ENCODE results near the gene IFI44.

IFI44 gene

DNA sequence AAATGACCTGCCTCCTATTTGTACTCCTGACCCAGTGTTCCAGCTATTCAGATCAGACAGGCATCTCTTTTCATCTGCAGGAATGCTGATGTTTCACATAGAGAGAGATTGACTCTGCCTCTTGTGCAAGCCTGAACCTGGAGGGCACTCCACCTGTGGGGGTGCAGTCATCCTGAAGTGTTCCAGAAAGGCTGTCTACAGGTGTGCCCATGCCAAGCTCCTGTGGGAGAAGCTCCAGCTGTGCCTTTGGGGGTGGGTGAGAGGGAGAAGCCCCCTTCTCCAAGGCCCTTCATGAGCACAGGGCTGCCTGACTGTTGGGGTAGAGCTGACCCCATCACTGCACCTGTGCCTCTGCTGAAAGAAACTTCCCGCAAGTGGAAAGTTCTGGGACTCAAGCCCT lies 22.8 kb downstream of the IFI44 start:
- Histone ChIP-seq H3K4me3 (ENCODE audit: low read depth in 1 of 2, low read length in 2 of 2) (no peak overlapping the region), H3K4me1 (ENCODE audit: control insufficient read depth in 1 of 2, insufficient read depth in 2 of 2, low read length in 2 of 2) (no peaks in the 10 kb centered on the region)

DNA sequence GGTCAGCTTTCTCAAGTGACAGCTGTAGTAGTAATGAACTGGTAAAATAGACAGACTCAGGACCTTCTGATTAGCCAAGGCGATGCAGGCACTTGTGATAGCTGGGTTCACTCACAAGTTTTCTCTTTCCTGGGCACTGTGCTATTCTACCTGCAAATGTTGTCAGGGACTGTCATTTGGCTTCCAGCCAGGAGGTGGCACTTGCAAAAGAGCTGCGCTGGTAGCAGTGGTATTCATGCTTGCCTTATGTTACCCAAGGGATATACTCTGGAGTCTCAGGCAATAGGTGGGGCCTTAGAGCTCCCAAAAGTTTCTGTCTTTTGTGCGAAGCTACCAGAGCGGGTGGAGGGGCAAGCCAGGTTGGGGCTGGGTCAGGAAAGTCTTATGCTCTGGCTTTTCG lies 23.5 kb downstream of the IFI44 start:
- no peaks in the 10 kb centered on the region for H3K4me1 ChIP-seq (ENCODE audit: control insufficient read depth in 1 of 2, insufficient read depth in 2 of 2, low read length in 2 of 2)
- no peaks in the 10 kb centered on the region for H3K9me3 ChIP-seq (ENCODE audit: control insufficient read depth in 1 of 2, low read length in 2 of 2)
- no peak overlapping the region for H3K4me3 ChIP-seq (ENCODE audit: low read depth in 1 of 2, low read length in 2 of 2)
- H3K27me3 ChIP-seq (ENCODE audit: control insufficient read depth in 1 of 2, insufficient read depth in 2 of 2, low read length in 2 of 2) = no peaks in the 10 kb centered on the region
- no peak overlapping the region for H3K27ac ChIP-seq (ENCODE audit: low read depth, low read length)
- no peak overlapping the region for H3K9ac ChIP-seq (ENCODE audit: low read depth in 1 of 2, low read length in 2 of 2)
- H3K36me3 ChIP-seq (ENCODE audit: control insufficient read depth in 1 of 2, insufficient read depth in 2 of 2, low read length in 2 of 2) = no peaks in the 10 kb centered on the region

More for the DNA sequence above, 22.8 kb downstream of the IFI44 start:
- H3K9ac ChIP-seq (ENCODE audit: low read depth in 1 of 2, low read length in 2 of 2) = no peak overlapping the region
- H3K27me3 ChIP-seq (ENCODE audit: control insufficient read depth in 1 of 2, insufficient read depth in 2 of 2, low read length in 2 of 2) = no peaks in the 10 kb centered on the region
- no peak overlapping the region for H3K27ac ChIP-seq (ENCODE audit: low read depth, low read length)
- no peaks in the 10 kb centered on the region for H3K36me3 ChIP-seq (ENCODE audit: control insufficient read depth in 1 of 2, insufficient read depth in 2 of 2, low read length in 2 of 2)
- no peaks in the 10 kb centered on the region for H3K9me3 ChIP-seq (ENCODE audit: control insufficient read depth in 1 of 2, low read length in 2 of 2)

GRCh38 chr1:78676347-78676982 lies 26.8 kb downstream of the IFI44 start:
- H3K36me3 ChIP-seq (ENCODE audit: control insufficient read depth in 1 of 2, insufficient read depth in 2 of 2, low read length in 2 of 2) = no peaks in the 10 kb centered on the region
- no peak overlapping the region for H3K27ac ChIP-seq (ENCODE audit: low read depth, low read length)
- H3K27me3 ChIP-seq (ENCODE audit: control insufficient read depth in 1 of 2, insufficient read depth in 2 of 2, low read length in 2 of 2) = no peaks in the 10 kb centered on the region
- no peaks in the 10 kb centered on the region for H3K4me1 ChIP-seq (ENCODE audit: control insufficient read depth in 1 of 2, insufficient read depth in 2 of 2, low read length in 2 of 2)
- no peak overlapping the region for H3K4me3 ChIP-seq (ENCODE audit: low read depth in 1 of 2, low read length in 2 of 2)
- H3K9ac ChIP-seq (ENCODE audit: low read depth in 1 of 2, low read length in 2 of 2) = no peak overlapping the region
- no peaks in the 10 kb centered on the region for H3K9me3 ChIP-seq (ENCODE audit: control insufficient read depth in 1 of 2, low read length in 2 of 2)

- Histone ChIP-seq H3K9ac (ENCODE audit: low read depth in 1 of 2, low read length in 2 of 2) (no peak overlapping the region), H3K27ac (ENCODE audit: low read depth, low read length) (no peak overlapping the region), H3K4me3 (ENCODE audit: low read depth in 1 of 2, low read length in 2 of 2) (no peak overlapping the region)
Measured at GRCh38 chr1:78676993-78677392, 27.4 kb downstream of the IFI44 start.

DNA sequence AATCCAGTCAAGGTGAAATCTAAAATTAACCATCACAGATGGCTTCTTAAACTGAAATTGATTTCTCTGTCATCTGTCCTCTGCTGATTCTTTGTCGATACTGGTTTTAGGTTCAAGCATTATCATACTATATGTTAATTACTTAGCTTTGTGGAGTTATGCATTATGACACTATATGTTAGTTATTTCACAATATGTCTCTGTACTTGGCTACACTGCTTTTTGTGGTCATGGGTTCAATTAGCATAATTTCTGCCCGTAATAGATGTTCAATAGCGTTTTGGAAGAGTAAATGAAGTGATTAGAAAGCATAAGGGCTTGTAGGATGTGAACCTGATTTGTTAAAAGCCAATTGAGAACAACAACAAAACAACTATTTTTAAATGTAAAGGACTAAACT lies 28.2 kb downstream of the IFI44 start:
- H3K9ac ChIP-seq (ENCODE audit: low read depth in 1 of 2, low read length in 2 of 2) = no peak overlapping the region
- H3K4me3 ChIP-seq (ENCODE audit: low read depth in 1 of 2, low read length in 2 of 2) = no peak overlapping the region
- H3K9me3 ChIP-seq (ENCODE audit: control insufficient read depth in 1 of 2, low read length in 2 of 2) = no peaks in the 10 kb centered on the region
- H3K27me3 ChIP-seq (ENCODE audit: control insufficient read depth in 1 of 2, insufficient read depth in 2 of 2, low read length in 2 of 2) = no peaks in the 10 kb centered on the region
- H3K36me3 ChIP-seq (ENCODE audit: control insufficient read depth in 1 of 2, insufficient read depth in 2 of 2, low read length in 2 of 2) = no peaks in the 10 kb centered on the region
- H3K4me1 ChIP-seq (ENCODE audit: control insufficient read depth in 1 of 2, insufficient read depth in 2 of 2, low read length in 2 of 2) = no peaks in the 10 kb centered on the region
- H3K27ac ChIP-seq (ENCODE audit: low read depth, low read length) = no peak overlapping the region

More at GRCh38 chr1:78676993-78677392, 27.4 kb downstream of the IFI44 start:
- Histone ChIP-seq H3K9me3 (ENCODE audit: control insufficient read depth in 1 of 2, low read length in 2 of 2) (no peaks in the 10 kb centered on the region), H3K4me1 (ENCODE audit: control insufficient read depth in 1 of 2, insufficient read depth in 2 of 2, low read length in 2 of 2) (no peaks in the 10 kb centered on the region), H3K27me3 (ENCODE audit: control insufficient read depth in 1 of 2, insufficient read depth in 2 of 2, low read length in 2 of 2) (no peaks in the 10 kb centered on the region), H3K36me3 (ENCODE audit: control insufficient read depth in 1 of 2, insufficient read depth in 2 of 2, low read length in 2 of 2) (no peaks in the 10 kb centered on the region)

GRCh38 chr1:78678324-78678723 lies 28.7 kb downstream of the IFI44 start:
- no peaks in the 10 kb centered on the region for H3K27me3 ChIP-seq (ENCODE audit: control insufficient read depth in 1 of 2, insufficient read depth in 2 of 2, low read length in 2 of 2)
- H3K9ac ChIP-seq (ENCODE audit: low read depth in 1 of 2, low read length in 2 of 2) = no peak overlapping the region
- H3K9me3 ChIP-seq (ENCODE audit: control insufficient read depth in 1 of 2, low read length in 2 of 2) = no peaks in the 10 kb centered on the region
- no peak overlapping the region for H3K27ac ChIP-seq (ENCODE audit: low read depth, low read length)
- H3K36me3 ChIP-seq (ENCODE audit: control insufficient read depth in 1 of 2, insufficient read depth in 2 of 2, low read length in 2 of 2) = no peaks in the 10 kb centered on the region
- H3K4me3 ChIP-seq (ENCODE audit: low read depth in 1 of 2, low read length in 2 of 2) = peak overlapping the region in 1 of 2 donors; percentile 28
- H3K4me1 ChIP-seq (ENCODE audit: control insufficient read depth in 1 of 2, insufficient read depth in 2 of 2, low read length in 2 of 2) = no peaks in the 10 kb centered on the region

- Histone ChIP-seq H3K36me3 (ENCODE audit: control insufficient read depth in 1 of 2, insufficient read depth in 2 of 2, low read length in 2 of 2) (no peaks in the 10 kb centered on the region), H3K27ac (ENCODE audit: low read depth, low read length) (no peak overlapping the region), H3K9ac (ENCODE audit: low read depth in 1 of 2, low read length in 2 of 2) (no peak overlapping the region), H3K4me3 (ENCODE audit: low read depth in 1 of 2, low read length in 2 of 2) (no peak overlapping the region), H3K9me3 (ENCODE audit: control insufficient read depth in 1 of 2, low read length in 2 of 2) (no peaks in the 10 kb centered on the region), H3K27me3 (ENCODE audit: control insufficient read depth in 1 of 2, insufficient read depth in 2 of 2, low read length in 2 of 2) (no peaks in the 10 kb centered on the region), H3K4me1 (ENCODE audit: control insufficient read depth in 1 of 2, insufficient read depth in 2 of 2, low read length in 2 of 2) (no peaks in the 10 kb centered on the region)
Measured at GRCh38 chr1:78681265-78681664, 31.6 kb downstream of the IFI44 start.

GRCh38 chr1:78682496-78682895 lies 32.9 kb downstream of the IFI44 start:
- Histone ChIP-seq H3K4me1 (ENCODE audit: control insufficient read depth in 1 of 2, insufficient read depth in 2 of 2, low read length in 2 of 2) (no peaks in the 10 kb centered on the region), H3K27me3 (ENCODE audit: control insufficient read depth in 1 of 2, insufficient read depth in 2 of 2, low read length in 2 of 2) (no peaks in the 10 kb centered on the region), H3K9ac (ENCODE audit: low read depth in 1 of 2, low read length in 2 of 2) (no peak overlapping the region), H3K27ac (ENCODE audit: low read depth, low read length) (no peak overlapping the region), H3K36me3 (ENCODE audit: control insufficient read depth in 1 of 2, insufficient read depth in 2 of 2, low read length in 2 of 2) (no peaks in the 10 kb centered on the region), H3K4me3 (ENCODE audit: low read depth in 1 of 2, low read length in 2 of 2) (no peak overlapping the region), H3K9me3 (ENCODE audit: control insufficient read depth in 1 of 2, low read length in 2 of 2) (no peaks in the 10 kb centered on the region)

- H3K9me3 ChIP-seq (ENCODE audit: control insufficient read depth in 1 of 2, low read length in 2 of 2) = no peaks in the 10 kb centered on the region
- no peak overlapping the region for H3K27ac ChIP-seq (ENCODE audit: low read depth, low read length)
- H3K4me3 ChIP-seq (ENCODE audit: low read depth in 1 of 2, low read length in 2 of 2) = no peak overlapping the region
- no peaks in the 10 kb centered on the region for H3K36me3 ChIP-seq (ENCODE audit: control insufficient read depth in 1 of 2, insufficient read depth in 2 of 2, low read length in 2 of 2)
- no peak overlapping the region for H3K9ac ChIP-seq (ENCODE audit: low read depth in 1 of 2, low read length in 2 of 2)
- H3K4me1 ChIP-seq (ENCODE audit: control insufficient read depth in 1 of 2, insufficient read depth in 2 of 2, low read length in 2 of 2) = no peaks in the 10 kb centered on the region
- H3K27me3 ChIP-seq (ENCODE audit: control insufficient read depth in 1 of 2, insufficient read depth in 2 of 2, low read length in 2 of 2) = no peaks in the 10 kb centered on the region
Measured at GRCh38 chr1:78683079-78683478, 33.4 kb downstream of the IFI44 start.

DNA sequence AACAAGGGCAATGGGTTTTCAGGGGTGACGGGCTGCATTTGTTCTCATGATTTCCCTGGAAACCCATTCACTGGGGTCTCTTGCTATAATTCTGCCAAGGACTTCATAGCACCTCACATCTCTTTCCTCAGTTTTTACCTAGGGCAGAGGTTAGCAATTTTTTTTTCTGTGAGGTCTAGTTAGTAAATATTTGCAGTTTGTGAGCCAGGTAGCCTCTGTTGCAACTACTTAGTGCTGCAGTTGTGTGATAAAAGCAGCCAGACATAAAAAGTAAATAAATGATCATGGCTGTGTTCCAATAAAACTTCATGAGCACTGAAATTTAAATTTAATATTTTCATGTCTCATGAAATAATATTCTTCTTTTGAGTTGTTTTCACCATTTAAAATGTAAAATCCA lies 37.7 kb downstream of the IFI44 start:
- H3K27me3 ChIP-seq (ENCODE audit: control insufficient read depth in 1 of 2, insufficient read depth in 2 of 2, low read length in 2 of 2) = no peaks in the 10 kb centered on the region
- H3K9ac ChIP-seq (ENCODE audit: low read depth in 1 of 2, low read length in 2 of 2) = no peak overlapping the region
- H3K9me3 ChIP-seq (ENCODE audit: control insufficient read depth in 1 of 2, low read length in 2 of 2) = no peaks in the 10 kb centered on the region
- no peaks in the 10 kb centered on the region for H3K36me3 ChIP-seq (ENCODE audit: control insufficient read depth in 1 of 2, insufficient read depth in 2 of 2, low read length in 2 of 2)
- no peak overlapping the region for H3K4me3 ChIP-seq (ENCODE audit: low read depth in 1 of 2, low read length in 2 of 2)
- H3K27ac ChIP-seq (ENCODE audit: low read depth, low read length) = no peak overlapping the region
- no peaks in the 10 kb centered on the region for H3K4me1 ChIP-seq (ENCODE audit: control insufficient read depth in 1 of 2, insufficient read depth in 2 of 2, low read length in 2 of 2)

DNA sequence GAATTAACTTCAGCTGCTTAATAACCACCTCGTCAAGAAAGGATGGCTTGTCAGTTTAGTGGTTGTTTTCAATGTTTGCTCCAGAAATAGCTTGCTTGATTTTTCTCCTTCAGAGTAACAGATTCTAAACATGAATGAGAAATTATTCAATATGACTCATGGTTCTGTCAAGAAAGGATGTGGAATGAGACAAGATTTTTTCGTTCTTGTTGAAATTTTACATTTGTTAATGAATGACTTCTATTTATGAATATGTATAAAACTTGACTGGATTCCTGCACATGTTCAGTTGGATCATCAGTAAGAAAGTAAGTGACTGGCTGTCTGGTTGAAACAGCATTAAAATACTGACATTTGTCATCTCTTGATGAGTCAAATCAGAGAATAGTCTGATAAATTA lies 38.3 kb downstream of the IFI44 start:
- H3K9ac ChIP-seq (ENCODE audit: low read depth in 1 of 2, low read length in 2 of 2) = no peak overlapping the region
- H3K36me3 ChIP-seq (ENCODE audit: control insufficient read depth in 1 of 2, insufficient read depth in 2 of 2, low read length in 2 of 2) = no peaks in the 10 kb centered on the region
- H3K4me1 ChIP-seq (ENCODE audit: control insufficient read depth in 1 of 2, insufficient read depth in 2 of 2, low read length in 2 of 2) = no peaks in the 10 kb centered on the region
- no peaks in the 10 kb centered on the region for H3K9me3 ChIP-seq (ENCODE audit: control insufficient read depth in 1 of 2, low read length in 2 of 2)
- H3K4me3 ChIP-seq (ENCODE audit: low read depth in 1 of 2, low read length in 2 of 2) = no peak overlapping the region
- no peaks in the 10 kb centered on the region for H3K27me3 ChIP-seq (ENCODE audit: control insufficient read depth in 1 of 2, insufficient read depth in 2 of 2, low read length in 2 of 2)
- H3K27ac ChIP-seq (ENCODE audit: low read depth, low read length) = no peak overlapping the region
